ENCODE results near the gene CHST11. TPM values are rescaled to one million over a fixed set of nuclear protein-coding genes. Genes with fewer than 3 reads are reported as not detected.

CHST11 gene
- total RNA-seq, 1 donor from 2014 or later = 11.4 TPM

- Mint-ChIP-seq H3K4me1 (ENCODE audit: low read depth) (no peaks in the 10 kb centered on the region), H3K36me3 (ENCODE audit: insufficient read depth) (no peaks in the 10 kb centered on the region), H3K4me3 (ENCODE audit: low read depth) (no peak overlapping the region), H3K27ac (no peak overlapping the region), H3K9me3 (ENCODE audit: low read depth) (no peaks in the 10 kb centered on the region), H3K27me3 (no peaks in the 10 kb centered on the region)
- no peak for TF ChIP-seq CTCF (IDR thresholded peaks at IDR 0.05; ENCODE audit: unreplicated experiment)
- DNase-seq (ENCODE audit: low spot score, unreplicated experiment) = no peak
Observed at GRCh38 chr12:104588921-104589590, 132.3 kb downstream of the CHST11 start.

DNA sequence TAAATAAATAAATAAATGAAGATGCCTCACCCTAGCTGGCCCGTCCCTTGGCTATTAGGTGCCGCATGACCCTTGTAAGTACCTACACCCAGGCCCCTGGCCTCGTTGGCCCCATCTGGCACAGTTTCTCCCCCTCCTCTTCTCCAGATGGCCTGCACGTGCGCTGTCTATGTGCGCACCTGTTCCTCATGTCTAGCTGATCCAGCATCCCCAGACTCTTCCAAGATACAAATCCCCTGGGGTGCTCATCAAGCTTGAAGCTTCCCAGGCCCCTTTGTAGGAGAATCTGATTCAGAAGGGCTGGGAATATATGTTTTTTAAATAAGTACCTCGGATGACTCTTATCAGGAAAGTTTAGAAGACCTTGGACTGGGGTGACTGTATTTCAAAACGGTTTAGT, 133.3 kb downstream of the CHST11 start:
- no peak overlapping the region for H3K27ac Mint-ChIP-seq
- no peaks in the 10 kb centered on the region for H3K4me1 Mint-ChIP-seq (ENCODE audit: low read depth)
- no peak overlapping the region for H3K4me3 Mint-ChIP-seq (ENCODE audit: low read depth)
- no peaks in the 10 kb centered on the region for H3K36me3 Mint-ChIP-seq (ENCODE audit: insufficient read depth)
- no peaks in the 10 kb centered on the region for H3K9me3 Mint-ChIP-seq (ENCODE audit: low read depth)
- H3K27me3 Mint-ChIP-seq = no peaks in the 10 kb centered on the region
- TF ChIP-seq CTCF (IDR thresholded peaks at IDR 0.05; ENCODE audit: unreplicated experiment) = no peak
- no peak for DNase-seq (ENCODE audit: low spot score, unreplicated experiment)

- Mint-ChIP-seq H3K36me3 (ENCODE audit: insufficient read depth) (no peaks in the 10 kb centered on the region), H3K4me1 (ENCODE audit: low read depth) (no peaks in the 10 kb centered on the region), H3K27ac (no peak overlapping the region), H3K9me3 (ENCODE audit: low read depth) (no peaks in the 10 kb centered on the region), H3K4me3 (ENCODE audit: low read depth) (no peak overlapping the region), H3K27me3 (no peaks in the 10 kb centered on the region)
- no peak for TF ChIP-seq CTCF (IDR thresholded peaks at IDR 0.05; ENCODE audit: unreplicated experiment)
- DNase-seq (ENCODE audit: low spot score, unreplicated experiment) = no peak
Observed at GRCh38 chr12:104591257-104591885, 134.6 kb downstream of the CHST11 start.

- Mint-ChIP-seq H3K27me3 (no peaks in the 10 kb centered on the region), H3K27ac (no peak overlapping the region), H3K4me3 (ENCODE audit: low read depth) (no peak overlapping the region), H3K36me3 (ENCODE audit: insufficient read depth) (no peaks in the 10 kb centered on the region), H3K9me3 (ENCODE audit: low read depth) (no peaks in the 10 kb centered on the region), H3K4me1 (ENCODE audit: low read depth) (peaks cover 2% of the 10 kb centered on the region)
- DNase-seq (ENCODE audit: low spot score, unreplicated experiment) = no peak
- no peak for TF ChIP-seq CTCF (IDR thresholded peaks at IDR 0.05; ENCODE audit: unreplicated experiment)
Observed at GRCh38 chr12:104593482-104593881, 136.7 kb downstream of the CHST11 start.

DNA sequence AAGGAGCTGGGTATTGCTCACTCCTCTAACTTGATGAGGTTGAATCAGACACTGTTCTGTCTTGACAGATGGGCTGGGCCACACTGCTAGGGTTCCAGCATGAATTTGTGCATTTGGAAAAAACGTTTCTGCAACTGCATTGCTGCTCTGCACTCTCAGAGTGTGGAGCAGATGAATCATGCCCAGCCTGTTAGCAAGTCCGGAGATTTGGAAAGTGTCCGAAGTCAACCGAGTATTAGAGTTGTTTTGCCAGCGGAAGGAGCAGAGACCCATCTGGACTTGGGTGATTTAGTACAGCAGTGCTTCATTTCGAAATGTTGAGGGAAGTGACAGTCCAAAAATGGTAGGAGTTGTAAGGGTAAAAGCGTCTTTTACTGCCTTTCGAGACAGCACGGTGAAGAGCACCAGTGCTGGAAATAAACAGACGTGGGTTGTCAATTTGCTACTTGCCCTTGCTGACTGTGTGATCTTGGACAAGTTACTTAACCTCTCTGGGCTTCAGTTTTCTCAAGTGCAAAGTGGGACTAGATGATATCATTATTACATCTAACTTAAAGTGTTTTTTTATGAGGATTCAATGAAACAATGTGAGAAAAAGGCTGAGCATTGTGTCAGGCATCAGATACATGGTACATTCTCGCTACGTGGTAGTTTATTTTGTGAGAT, 139.5 kb downstream of the CHST11 start:
- Mint-ChIP-seq H3K27me3 (no peaks in the 10 kb centered on the region), H3K4me3 (ENCODE audit: low read depth) (no peak overlapping the region), H3K9me3 (ENCODE audit: low read depth) (no peaks in the 10 kb centered on the region), H3K36me3 (ENCODE audit: insufficient read depth) (no peaks in the 10 kb centered on the region), H3K27ac (no peak overlapping the region), H3K4me1 (ENCODE audit: low read depth) (peaks cover 11% of the 10 kb centered on the region)
- no peak for TF ChIP-seq CTCF (IDR thresholded peaks at IDR 0.05; ENCODE audit: unreplicated experiment)
- DNase-seq (ENCODE audit: low spot score, unreplicated experiment) = no peak
